ENCODE measurements around the gene CDH22.

CDH22 gene

GRCh38 chr20:46268662-46269061 is 39.6 kb downstream of the CDH22 start:
- Histone ChIP-seq H3K36me3 (ENCODE audit: control insufficient read depth, insufficient read depth, low read length) (no peaks in the 10 kb centered on the region), H3K9me3 (ENCODE audit: control insufficient read depth, insufficient read depth, low read length) (no peaks in the 10 kb centered on the region), H3K4me3 (ENCODE audit: low read depth, low read length) (no peak overlapping the region), H3K4me1 (ENCODE audit: control insufficient read depth, insufficient read depth, low read length) (peaks cover under 1% of the 10 kb centered on the region), H3K9ac (ENCODE audit: low read depth, low read length) (no peak overlapping the region), H3K27me3 (ENCODE audit: control insufficient read depth, insufficient read depth, low read length) (peaks cover 7% of the 10 kb centered on the region)

GRCh38 chr20:46268131-46268614 is 40.1 kb downstream of the CDH22 start:
- Histone ChIP-seq H3K36me3 (ENCODE audit: control insufficient read depth, insufficient read depth, low read length) (no peaks in the 10 kb centered on the region), H3K9me3 (ENCODE audit: control insufficient read depth, insufficient read depth, low read length) (no peaks in the 10 kb centered on the region), H3K9ac (ENCODE audit: low read depth, low read length) (no peak overlapping the region), H3K4me3 (ENCODE audit: low read depth, low read length) (no peak overlapping the region), H3K4me1 (ENCODE audit: control insufficient read depth, insufficient read depth, low read length) (no peaks in the 10 kb centered on the region), H3K27me3 (ENCODE audit: control insufficient read depth, insufficient read depth, low read length) (peaks cover 7% of the 10 kb centered on the region)

- Histone ChIP-seq H3K9me3 (ENCODE audit: control insufficient read depth, insufficient read depth, low read length) (no peaks in the 10 kb centered on the region), H3K27me3 (ENCODE audit: control insufficient read depth, insufficient read depth, low read length) (peaks cover 7% of the 10 kb centered on the region), H3K9ac (ENCODE audit: low read depth, low read length) (no peak overlapping the region), H3K4me1 (ENCODE audit: control insufficient read depth, insufficient read depth, low read length) (no peaks in the 10 kb centered on the region), H3K4me3 (ENCODE audit: low read depth, low read length) (no peak overlapping the region), H3K36me3 (ENCODE audit: control insufficient read depth, insufficient read depth, low read length) (no peaks in the 10 kb centered on the region)
Observed at GRCh38 chr20:46267108-46268105, 40.9 kb downstream of the CDH22 start.

GRCh38 chr20:46265539-46265938 is 42.8 kb downstream of the CDH22 start:
- Histone ChIP-seq H3K27me3 (ENCODE audit: control insufficient read depth, insufficient read depth, low read length) (no peaks in the 10 kb centered on the region), H3K36me3 (ENCODE audit: control insufficient read depth, insufficient read depth, low read length) (no peaks in the 10 kb centered on the region), H3K4me3 (ENCODE audit: low read depth, low read length) (no peak overlapping the region), H3K9ac (ENCODE audit: low read depth, low read length) (no peak overlapping the region), H3K4me1 (ENCODE audit: control insufficient read depth, insufficient read depth, low read length) (no peaks in the 10 kb centered on the region), H3K9me3 (ENCODE audit: control insufficient read depth, insufficient read depth, low read length) (no peaks in the 10 kb centered on the region)

GRCh38 chr20:46264391-46265266 is 43.7 kb downstream of the CDH22 start:
- Histone ChIP-seq H3K27me3 (ENCODE audit: control insufficient read depth, insufficient read depth, low read length) (no peaks in the 10 kb centered on the region), H3K9ac (ENCODE audit: low read depth, low read length) (no peak overlapping the region), H3K4me3 (ENCODE audit: low read depth, low read length) (no peak overlapping the region), H3K9me3 (ENCODE audit: control insufficient read depth, insufficient read depth, low read length) (no peaks in the 10 kb centered on the region), H3K36me3 (ENCODE audit: control insufficient read depth, insufficient read depth, low read length) (no peaks in the 10 kb centered on the region), H3K4me1 (ENCODE audit: control insufficient read depth, insufficient read depth, low read length) (no peaks in the 10 kb centered on the region)

- no peak overlapping the region for H3K9ac ChIP-seq (ENCODE audit: low read depth, low read length)
- H3K36me3 ChIP-seq (ENCODE audit: control insufficient read depth, insufficient read depth, low read length): no peaks in the 10 kb centered on the region
- H3K9me3 ChIP-seq (ENCODE audit: control insufficient read depth, insufficient read depth, low read length): no peaks in the 10 kb centered on the region
- no peaks in the 10 kb centered on the region for H3K27me3 ChIP-seq (ENCODE audit: control insufficient read depth, insufficient read depth, low read length)
- no peaks in the 10 kb centered on the region for H3K4me1 ChIP-seq (ENCODE audit: control insufficient read depth, insufficient read depth, low read length)
- H3K4me3 ChIP-seq (ENCODE audit: low read depth, low read length): no peak overlapping the region
Observed at GRCh38 chr20:46261456-46262253, 46.6 kb downstream of the CDH22 start.

GRCh38 chr20:46260936-46261454 is 47.3 kb downstream of the CDH22 start:
- Histone ChIP-seq H3K9ac (ENCODE audit: low read depth, low read length) (no peak overlapping the region), H3K36me3 (ENCODE audit: control insufficient read depth, insufficient read depth, low read length) (no peaks in the 10 kb centered on the region), H3K4me3 (ENCODE audit: low read depth, low read length) (no peak overlapping the region), H3K27me3 (ENCODE audit: control insufficient read depth, insufficient read depth, low read length) (no peaks in the 10 kb centered on the region), H3K9me3 (ENCODE audit: control insufficient read depth, insufficient read depth, low read length) (no peaks in the 10 kb centered on the region), H3K4me1 (ENCODE audit: control insufficient read depth, insufficient read depth, low read length) (no peaks in the 10 kb centered on the region)

GRCh38 chr20:46260480-46260879 is 47.8 kb downstream of the CDH22 start:
- no peaks in the 10 kb centered on the region for H3K27me3 ChIP-seq (ENCODE audit: control insufficient read depth, insufficient read depth, low read length)
- no peaks in the 10 kb centered on the region for H3K4me1 ChIP-seq (ENCODE audit: control insufficient read depth, insufficient read depth, low read length)
- no peaks in the 10 kb centered on the region for H3K9me3 ChIP-seq (ENCODE audit: control insufficient read depth, insufficient read depth, low read length)
- H3K4me3 ChIP-seq (ENCODE audit: low read depth, low read length): no peak overlapping the region
- no peak overlapping the region for H3K9ac ChIP-seq (ENCODE audit: low read depth, low read length)
- no peaks in the 10 kb centered on the region for H3K36me3 ChIP-seq (ENCODE audit: control insufficient read depth, insufficient read depth, low read length)

- Histone ChIP-seq H3K4me3 (ENCODE audit: low read depth, low read length) (no peak overlapping the region), H3K9ac (ENCODE audit: low read depth, low read length) (no peak overlapping the region), H3K36me3 (ENCODE audit: control insufficient read depth, insufficient read depth, low read length) (no peaks in the 10 kb centered on the region), H3K9me3 (ENCODE audit: control insufficient read depth, insufficient read depth, low read length) (no peaks in the 10 kb centered on the region), H3K27me3 (ENCODE audit: control insufficient read depth, insufficient read depth, low read length) (no peaks in the 10 kb centered on the region), H3K4me1 (ENCODE audit: control insufficient read depth, insufficient read depth, low read length) (no peaks in the 10 kb centered on the region)
Observed at GRCh38 chr20:46259260-46259859, 48.9 kb downstream of the CDH22 start.

GRCh38 chr20:46257887-46258286 is 50.4 kb downstream of the CDH22 start:
- Histone ChIP-seq H3K4me3 (ENCODE audit: low read depth, low read length) (no peak overlapping the region), H3K27me3 (ENCODE audit: control insufficient read depth, insufficient read depth, low read length) (peaks cover 12% of the 10 kb centered on the region), H3K9me3 (ENCODE audit: control insufficient read depth, insufficient read depth, low read length) (no peaks in the 10 kb centered on the region), H3K9ac (ENCODE audit: low read depth, low read length) (no peak overlapping the region), H3K4me1 (ENCODE audit: control insufficient read depth, insufficient read depth, low read length) (no peaks in the 10 kb centered on the region), H3K36me3 (ENCODE audit: control insufficient read depth, insufficient read depth, low read length) (no peaks in the 10 kb centered on the region)
